Neural cell (in vitro differentiated cells): ENCODE results near the gene LRTM1. TPM values are rescaled to one million over a fixed set of nuclear protein-coding genes. Genes with fewer than 3 reads are reported as not detected.

Experiments
- H2AFZ ChIP-seq: fragments of 200-600, 300-800 bp; sonication (generic), shearing (Covaris generic); 2 replicates; pipeline ENCODE4 v1.6.0; 2014; ENCODE audit warnings: low read depth, mild to moderate bottlenecking, antibody characterized with exemption, low read length, moderate library complexity
- H3F3A ChIP-seq: fragments of 200-600 bp; shearing (Covaris generic); 2 replicates; pipeline ENCODE4 v1.6.1; 2016; ENCODE audit warnings: mild to moderate bottlenecking, moderate library complexity, mixed read lengths, antibody characterized with exemption, low read length; ENCODE audit not compliant: insufficient read depth, poor library complexity, severe bottlenecking
- H3K27ac ChIP-seq: fragments of 200-600, 300-800 bp; sonication (generic), shearing (Covaris generic); 2 replicates; pipeline ENCODE4 v1.5.1; 2014; ENCODE audit warnings: mild to moderate bottlenecking, low read length, moderate library complexity
- H3K27me3 ChIP-seq: fragments of 300-800, 200-600 bp; sonication (generic), shearing (Covaris generic); 2 replicates; pipeline ENCODE4 v1.6.0; 2014; ENCODE audit warnings: mild to moderate bottlenecking, low read depth, low read length, moderate library complexity; ENCODE audit not compliant: insufficient read depth
- H3K36me3 ChIP-seq: fragments of 300-800, 200-600 bp; sonication (generic), shearing (Covaris generic); 2 replicates; pipeline ENCODE4 v1.5.1; 2014; ENCODE audit warnings: mild to moderate bottlenecking, antibody characterized with exemption, low read length, moderate library complexity; ENCODE audit not compliant: insufficient read depth
- H3K4me2 ChIP-seq: fragments of 300-800, 200-600 bp; sonication (generic), shearing (Covaris generic); 2 replicates; pipeline ENCODE4 v1.6.0; 2014; ENCODE audit warnings: mild to moderate bottlenecking, low read length
- H3K4me3 ChIP-seq: fragments of 300-800, 200-600 bp; sonication (generic), shearing (Covaris generic); 2 replicates; pipeline ENCODE4 v1.5.1; 2014; ENCODE audit warnings: mild to moderate bottlenecking, low read length, moderate library complexity
- H3K79me2 ChIP-seq: fragments of 200-600 bp; shearing (Covaris generic); replicated peaks from 2 replicates; pipeline ENCODE4 v1.6.0; 2014; ENCODE audit warnings: mild to moderate bottlenecking, low read length, moderate library complexity; ENCODE audit not compliant: insufficient read depth
- H3K9ac ChIP-seq: fragments of 300-800, 200-600 bp; sonication (generic), shearing (Covaris generic); 2 replicates; pipeline ENCODE4 v1.6.1; 2016; ENCODE audit warnings: mild to moderate bottlenecking, low read length, mixed read lengths
- H3K9me2 ChIP-seq: fragments of 200-600 bp; shearing (Covaris generic); 2 replicates; pipeline ENCODE4 v1.6.1; 2016; ENCODE audit warnings: mild to moderate bottlenecking, low read length, mixed read lengths; ENCODE audit not compliant: insufficient read depth
- H3K9me3 ChIP-seq: fragments of 200-600, 300-800 bp; sonication (generic), shearing (Covaris generic); 2 replicates; pipeline ENCODE4 v1.6.1; 2016; ENCODE audit warnings: mild to moderate bottlenecking, mixed run types, low read length, moderate library complexity, mixed read lengths
- H4K20me1 ChIP-seq: fragments of 200-600 bp; shearing (Covaris generic); 2 replicates; pipeline ENCODE4 v1.6.1; 2016; ENCODE audit warnings: mild to moderate bottlenecking, mixed run types; ENCODE audit not compliant: insufficient read depth
- EP300 ChIP-seq: fragments of 450-650 bp; conservative IDR thresholded peaks from 2 replicates; pipeline ENCODE4 v1.6.1; 2014; ENCODE audit warnings: antibody characterized with exemption, mild to moderate bottlenecking, moderate library complexity; ENCODE audit not compliant: poor library complexity, severe bottlenecking
- EZH2 ChIP-seq: fragments of 200-600, 300-800 bp; shearing (Covaris generic), sonication (generic); IDR thresholded peaks from 2 replicates; pipeline ENCODE4 v1.6.1; 2014; ENCODE audit warnings: antibody characterized with exemption, low read length, borderline replicate concordance, mild to moderate bottlenecking; ENCODE audit not compliant: insufficient read depth, poor library complexity, severe bottlenecking
- MXI1 ChIP-seq: fragments of 450-650 bp; conservative IDR thresholded peaks from 2 replicates; pipeline ENCODE4 v1.6.1; 2014; ENCODE audit warnings: antibody characterized with exemption, mild to moderate bottlenecking; ENCODE audit not compliant: poor library complexity, severe bottlenecking
- POLR2AphosphoS5 ChIP-seq: IDR thresholded peaks from 2 replicates; pipeline ENCODE4 v1.6.1; 2012
- RAD21 ChIP-seq: fragments of 450-650 bp; conservative IDR thresholded peaks from 2 replicates; pipeline ENCODE4 v1.6.1; 2014; ENCODE audit warnings: antibody characterized with exemption, mild to moderate bottlenecking, moderate library complexity
- SMC3 ChIP-seq: fragments of 450-650 bp; conservative IDR thresholded peaks from 2 replicates; pipeline ENCODE4 v1.6.1; 2014; ENCODE audit warnings: antibody characterized with exemption, mild to moderate bottlenecking, moderate library complexity; ENCODE audit not compliant: poor library complexity
- TAF1 ChIP-seq: IDR thresholded peaks from 2 replicates; pipeline ENCODE4 v1.6.1; 2012; ENCODE audit warnings: low read depth
- polyA plus RNA-seq: library from polyadenylated mRNA; depleted of rRNA; stranded (reverse); fragments of >200 nt; gene quantifications from 2 replicates; pipeline ENCODE4 v1.2.3, GENCODE V29; 2014
- TF ChIP-seq, protein P1 (sequence below): fragments of 450-650 bp; IDR thresholded peaks from 2 replicates; pipeline ENCODE4 v1.5.1; 2014; ENCODE audit warnings: antibody characterized with exemption, mild to moderate bottlenecking, moderate library complexity; ENCODE audit not compliant: poor library complexity, severe bottlenecking
- TF ChIP-seq, protein P2 (sequence below): IDR thresholded peaks from 2 replicates; pipeline ENCODE4 v1.6.1; 2012; ENCODE audit warnings: borderline replicate concordance

The LRTM1 gene
- polyA plus RNA-seq, 1 donor from 2014 or later, result not detected

GRCh38 chr3:54935869-54936268 lies 8.0 kb upstream of the LRTM1 start:
- no peaks in the 10 kb centered on the region for H4K20me1 ChIP-seq

DNA sequence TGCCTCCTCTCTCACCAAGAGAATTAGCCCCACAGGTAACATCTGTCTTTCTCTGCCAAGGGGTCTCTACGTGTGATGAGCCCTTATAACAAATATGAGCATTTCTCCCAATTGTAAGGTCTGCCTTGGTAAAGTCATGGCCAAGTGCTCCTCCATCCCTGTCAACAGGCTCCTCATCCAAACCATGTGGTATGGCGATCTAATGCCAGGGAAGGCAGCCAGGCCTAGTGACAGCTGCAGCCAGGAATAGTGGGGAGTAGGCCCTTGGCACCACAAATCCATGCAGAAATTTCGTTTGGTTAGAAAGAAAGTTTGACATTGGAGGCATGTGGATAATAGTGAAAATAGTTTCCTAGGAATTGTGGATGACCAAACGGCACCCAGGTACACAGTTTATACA lies 4.7 kb upstream of the LRTM1 start:
- H3K9me3 ChIP-seq, result no peaks in the 10 kb centered on the region
- H3K9ac ChIP-seq, result no peak overlapping the region
- TF ChIP-seq, protein P1, sequence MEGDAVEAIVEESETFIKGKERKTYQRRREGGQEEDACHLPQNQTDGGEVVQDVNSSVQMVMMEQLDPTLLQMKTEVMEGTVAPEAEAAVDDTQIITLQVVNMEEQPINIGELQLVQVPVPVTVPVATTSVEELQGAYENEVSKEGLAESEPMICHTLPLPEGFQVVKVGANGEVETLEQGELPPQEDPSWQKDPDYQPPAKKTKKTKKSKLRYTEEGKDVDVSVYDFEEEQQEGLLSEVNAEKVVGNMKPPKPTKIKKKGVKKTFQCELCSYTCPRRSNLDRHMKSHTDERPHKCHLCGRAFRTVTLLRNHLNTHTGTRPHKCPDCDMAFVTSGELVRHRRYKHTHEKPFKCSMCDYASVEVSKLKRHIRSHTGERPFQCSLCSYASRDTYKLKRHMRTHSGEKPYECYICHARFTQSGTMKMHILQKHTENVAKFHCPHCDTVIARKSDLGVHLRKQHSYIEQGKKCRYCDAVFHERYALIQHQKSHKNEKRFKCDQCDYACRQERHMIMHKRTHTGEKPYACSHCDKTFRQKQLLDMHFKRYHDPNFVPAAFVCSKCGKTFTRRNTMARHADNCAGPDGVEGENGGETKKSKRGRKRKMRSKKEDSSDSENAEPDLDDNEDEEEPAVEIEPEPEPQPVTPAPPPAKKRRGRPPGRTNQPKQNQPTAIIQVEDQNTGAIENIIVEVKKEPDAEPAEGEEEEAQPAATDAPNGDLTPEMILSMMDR, result no peak
- no peak for TF ChIP-seq EZH2
- TF ChIP-seq SMC3, result no peak
- no peak for TF ChIP-seq EP300
- H3F3A ChIP-seq, result no peaks in the 10 kb centered on the region
- H3K4me2 ChIP-seq, result no peak overlapping the region
- no peaks in the 10 kb centered on the region for H3K36me3 ChIP-seq
- no peak overlapping the region for H3K27ac ChIP-seq
- H3K9me2 ChIP-seq, result no peaks in the 10 kb centered on the region
- no peaks in the 10 kb centered on the region for H3K79me2 ChIP-seq
- H3K4me3 ChIP-seq, result no peak overlapping the region
- no peaks in the 10 kb centered on the region for H3K27me3 ChIP-seq
- no peak overlapping the region for H2AFZ ChIP-seq
- no peaks in the 10 kb centered on the region for H4K20me1 ChIP-seq

More at GRCh38 chr3:54935869-54936268, 8.0 kb upstream of the LRTM1 start:
- Histone ChIP-seq H3K79me2 (no peaks in the 10 kb centered on the region), H3F3A (no peaks in the 10 kb centered on the region), H3K27ac (no peak overlapping the region), H3K4me2 (no peak overlapping the region), H3K27me3 (no peaks in the 10 kb centered on the region), H2AFZ (no peak overlapping the region), H3K36me3 (no peaks in the 10 kb centered on the region), H3K4me3 (no peak overlapping the region), H3K9me3 (no peaks in the 10 kb centered on the region), H3K9me2 (no peaks in the 10 kb centered on the region), H3K9ac (no peak overlapping the region)
- TF ChIP-seq TAF1 (no peak), RAD21 (no peak), MXI1 (no peak), EZH2 (no peak), SMC3 (no peak), EP300 (no peak), POLR2AphosphoS5 (no peak)
- TF ChIP-seq, protein P2, sequence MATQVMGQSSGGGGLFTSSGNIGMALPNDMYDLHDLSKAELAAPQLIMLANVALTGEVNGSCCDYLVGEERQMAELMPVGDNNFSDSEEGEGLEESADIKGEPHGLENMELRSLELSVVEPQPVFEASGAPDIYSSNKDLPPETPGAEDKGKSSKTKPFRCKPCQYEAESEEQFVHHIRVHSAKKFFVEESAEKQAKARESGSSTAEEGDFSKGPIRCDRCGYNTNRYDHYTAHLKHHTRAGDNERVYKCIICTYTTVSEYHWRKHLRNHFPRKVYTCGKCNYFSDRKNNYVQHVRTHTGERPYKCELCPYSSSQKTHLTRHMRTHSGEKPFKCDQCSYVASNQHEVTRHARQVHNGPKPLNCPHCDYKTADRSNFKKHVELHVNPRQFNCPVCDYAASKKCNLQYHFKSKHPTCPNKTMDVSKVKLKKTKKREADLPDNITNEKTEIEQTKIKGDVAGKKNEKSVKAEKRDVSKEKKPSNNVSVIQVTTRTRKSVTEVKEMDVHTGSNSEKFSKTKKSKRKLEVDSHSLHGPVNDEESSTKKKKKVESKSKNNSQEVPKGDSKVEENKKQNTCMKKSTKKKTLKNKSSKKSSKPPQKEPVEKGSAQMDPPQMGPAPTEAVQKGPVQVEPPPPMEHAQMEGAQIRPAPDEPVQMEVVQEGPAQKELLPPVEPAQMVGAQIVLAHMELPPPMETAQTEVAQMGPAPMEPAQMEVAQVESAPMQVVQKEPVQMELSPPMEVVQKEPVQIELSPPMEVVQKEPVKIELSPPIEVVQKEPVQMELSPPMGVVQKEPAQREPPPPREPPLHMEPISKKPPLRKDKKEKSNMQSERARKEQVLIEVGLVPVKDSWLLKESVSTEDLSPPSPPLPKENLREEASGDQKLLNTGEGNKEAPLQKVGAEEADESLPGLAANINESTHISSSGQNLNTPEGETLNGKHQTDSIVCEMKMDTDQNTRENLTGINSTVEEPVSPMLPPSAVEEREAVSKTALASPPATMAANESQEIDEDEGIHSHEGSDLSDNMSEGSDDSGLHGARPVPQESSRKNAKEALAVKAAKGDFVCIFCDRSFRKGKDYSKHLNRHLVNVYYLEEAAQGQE, result no peak
- TF ChIP-seq, protein P1, result no peak
